ENCODE data around the gene STK32B. TPM values are rescaled to one million over a fixed set of nuclear protein-coding genes. Genes with fewer than 3 reads are reported as not detected.

Gene STK32B
- total and polyA plus RNA-seq, 10 donors = 0.03 to 0.87 (median 0.36) TPM

- H3K36me3 ChIP-seq = no peaks in the 10 kb centered on the region
- peaks cover 0 to 7% (median 0%) of the 10 kb centered on the region in 8 donors for H3K9me3 ChIP-seq
- peaks cover 0 to 69% (median 19%) of the 10 kb centered on the region in 7 donors for H3K27me3 ChIP-seq (replicated peaks in 1 of 7)
- H3K27ac ChIP-seq = no peak overlapping the region
- peaks cover 14 to 49% (median 35%) of the 10 kb centered on the region in 6 donors for H3K4me1 ChIP-seq
- DNase-seq = no peak
- H3K4me3 ChIP-seq = no peak overlapping the region
- TF ChIP-seq CTCF (IDR thresholded peaks at IDR 0.05 in 8 of 11, conservative IDR thresholded peaks at IDR 0.05 in 3 of 11) (no peak), POLR2A (IDR thresholded peaks at IDR 0.05) (no peak), POLR2AphosphoS5 (IDR thresholded peaks at IDR 0.05) (no peak)
- intact Hi-C loops (cut with DNase I; ENCODE audit: low total_unique reads) = no loop called here
- WGBS, 5 donors = 81 to 95% (median 94%) methylated on average over 4 of the region's 4 CpGs
Measured at GRCh38 chr4:5048721-5049120, 2.6 kb upstream of the STK32B start.

GRCh38 chr4:5050520-5051277 lies 581 bp upstream of the STK32B start:
- no peaks in the 10 kb centered on the region for H3K36me3 ChIP-seq
- WGBS, 5 donors = 1 to 5% (median 1%) methylated on average over 35 to 36 of the region's 36 CpGs
- H3K4me3 ChIP-seq = peak overlapping the region; percentile 31 to 68 (median 48)
- TF ChIP-seq POLR2AphosphoS5 (IDR thresholded peaks at IDR 0.05) (no peak), CTCF (IDR thresholded peaks at IDR 0.05 in 8 of 11, conservative IDR thresholded peaks at IDR 0.05 in 3 of 11) (peak; percentile 14 to 74 (median 57))
- peak; percentile 84 for DNase-seq
- peaks cover 14 to 30% (median 22%) of the 10 kb centered on the region in 6 donors for H3K4me1 ChIP-seq
- H3K27ac ChIP-seq = no peak overlapping the region
- H3K27me3 ChIP-seq (replicated peaks in 1 of 7) = peaks cover 0 to 60% (median 19%) of the 10 kb centered on the region in 7 donors
- intact Hi-C loops (cut with DNase I; ENCODE audit: low total_unique reads) = loop anchor here (5.0 kb wide), 1 partner anchor 58 kb away; no protein-coding TSS in a partner anchor
- H3K9me3 ChIP-seq = peaks cover 0 to 7% (median 0%) of the 10 kb centered on the region in 8 donors

GRCh38 chr4:5052204-5052702 lies 973 bp downstream of the STK32B start:
- 7 to 37% (median 23%) methylated on average over 6 to 18 of the region's 18 CpGs for WGBS, 5 donors
- intact Hi-C loops (cut with DNase I; ENCODE audit: low total_unique reads) = loop anchor here (5.0 kb wide), 1 partner anchor 60 kb away; no protein-coding TSS in a partner anchor
- TF ChIP-seq CTCF (IDR thresholded peaks at IDR 0.05 in 8 of 11, conservative IDR thresholded peaks at IDR 0.05 in 3 of 11) (no peak), POLR2AphosphoS5 (IDR thresholded peaks at IDR 0.05) (no peak), POLR2A (IDR thresholded peaks at IDR 0.05) (no peak)
- no peak overlapping the region for H3K27ac ChIP-seq
- no peaks in the 10 kb centered on the region for H3K9me3 ChIP-seq
- peaks cover 0 to 60% (median 19%) of the 10 kb centered on the region in 7 donors for H3K27me3 ChIP-seq (replicated peaks in 1 of 7)
- DNase-seq = no peak
- H3K4me3 ChIP-seq = peak overlapping the region in 7 of 8 donors; percentile 42 to 68 (median 49)
- no peaks in the 10 kb centered on the region for H3K36me3 ChIP-seq
- peaks cover 14 to 28% (median 21%) of the 10 kb centered on the region in 6 donors for H3K4me1 ChIP-seq

Data from spleen (tissue), 11 donors.